ENCODE data around the gene ARPC1B. TPM values are rescaled to one million over a fixed set of nuclear protein-coding genes. Genes with fewer than 3 reads are reported as not detected.
"Not testable (repeated sequence)": the region's sequence is repeated elsewhere in the genome, so short reads cannot be mapped to it uniquely, and the experiment has no call there.

ARPC1B gene
- total and polyA plus RNA-seq, 9 donors: 39.6 to 66.7 (median 50.9) TPM

DNA sequence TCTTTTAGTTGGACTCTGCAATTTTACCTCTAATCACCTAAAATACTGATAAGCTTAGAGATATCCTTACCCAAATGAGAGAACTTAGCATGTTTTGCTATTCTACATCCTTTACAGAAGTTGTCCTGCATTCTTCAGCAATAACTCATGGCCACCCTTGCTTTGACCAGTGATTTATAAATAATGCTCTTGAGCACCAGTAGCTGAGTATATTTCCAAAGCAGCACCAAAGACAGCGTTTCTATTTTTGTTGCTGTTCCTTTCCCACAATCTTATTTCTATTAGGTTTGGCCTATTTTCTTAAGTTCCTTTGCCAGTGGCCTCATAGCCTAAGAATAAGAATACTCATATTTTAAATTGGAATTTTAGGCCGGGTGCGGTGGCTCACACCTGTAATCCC lies 33.9 kb upstream of the ARPC1B start:
- no peak overlapping the region for H3K27ac ChIP-seq (ENCODE audit: low read length)
- no peaks in the 10 kb centered on the region for H3K9me3 ChIP-seq (replicated peaks; ENCODE audit: control insufficient read depth, low read depth, low read length)
- peaks cover 42% of the 10 kb centered on the region for H3K36me3 ChIP-seq (ENCODE audit: control insufficient read depth, insufficient read depth, low read length)
- no peak overlapping the region for H3K4me3 ChIP-seq (ENCODE audit: low read length)
- no peaks in the 10 kb centered on the region for H3K27me3 ChIP-seq (ENCODE audit: control insufficient read depth, insufficient read depth, low read length)
- 100% methylated on average over 1 of the region's 3 CpGs for WGBS (ENCODE audit: insufficient coverage)
- no peaks in the 10 kb centered on the region for H3K4me1 ChIP-seq (ENCODE audit: control insufficient read depth, insufficient read depth, low read length)
- no peak for DNase-seq

DNA sequence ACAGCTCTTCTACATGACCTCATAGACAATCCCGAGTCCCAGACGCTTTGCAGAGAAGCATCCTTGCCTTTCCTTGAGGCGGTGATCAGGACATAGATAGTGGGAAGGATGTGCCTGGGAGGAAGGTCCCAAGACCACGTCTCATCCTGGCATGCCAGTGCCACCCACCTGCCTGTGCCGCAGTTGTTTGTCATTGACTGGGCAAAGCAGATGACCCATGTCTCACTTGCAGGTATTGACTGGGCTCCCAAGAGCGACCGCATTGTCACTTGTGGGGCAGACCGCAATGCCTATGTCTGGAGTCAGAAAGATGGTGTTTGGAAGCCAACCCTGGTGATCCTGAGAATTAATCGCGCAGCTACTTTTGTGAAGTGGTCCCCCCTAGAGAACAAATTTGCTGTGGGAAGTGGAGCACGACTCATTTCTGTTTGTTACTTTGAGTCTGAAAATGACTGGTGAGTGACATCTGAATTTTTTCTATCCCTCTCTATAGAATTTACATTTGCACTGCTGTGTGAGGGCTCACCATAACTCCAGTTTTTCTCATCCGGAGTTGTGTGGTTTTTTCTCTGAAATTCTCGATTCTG lies 30.4 kb upstream of the ARPC1B start:
- Histone ChIP-seq H3K27me3 (ENCODE audit: control insufficient read depth, insufficient read depth, low read length) (no peaks in the 10 kb centered on the region), H3K4me1 (ENCODE audit: control insufficient read depth, insufficient read depth, low read length) (no peaks in the 10 kb centered on the region), H3K36me3 (ENCODE audit: control insufficient read depth, insufficient read depth, low read length) (peaks cover 47% of the 10 kb centered on the region), H3K4me3 (ENCODE audit: low read length) (no peak overlapping the region), H3K27ac (ENCODE audit: low read length) (no peak overlapping the region), H3K9me3 (replicated peaks; ENCODE audit: control insufficient read depth, low read depth, low read length) (no peaks in the 10 kb centered on the region)
- no peak for DNase-seq
- 97% methylated on average over 7 of the region's 13 CpGs for WGBS (ENCODE audit: insufficient coverage)

DNA sequence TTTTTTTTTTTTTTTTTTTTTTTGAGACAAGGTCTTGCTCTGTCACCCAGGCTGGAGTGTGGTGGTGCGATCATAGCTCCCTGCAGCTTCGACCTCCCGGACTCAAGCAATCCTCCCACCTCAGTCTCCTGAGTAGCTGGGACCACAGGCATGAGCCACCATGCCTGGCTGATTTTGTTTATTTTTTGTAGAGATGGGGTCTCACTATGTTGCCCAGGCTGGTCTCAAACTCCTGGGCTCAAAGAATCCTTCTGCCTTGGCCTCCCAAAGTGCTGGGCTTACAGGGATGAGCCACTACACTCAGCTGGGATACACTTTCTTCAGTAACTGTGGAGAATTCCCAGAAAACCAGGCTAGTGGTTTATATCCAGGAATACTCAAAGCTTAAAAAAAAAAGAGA lies 23.9 kb upstream of the ARPC1B start:
- DNase-seq; H3K9me3 ChIP-seq (replicated peaks; ENCODE audit: control insufficient read depth, low read depth, low read length); H3K4me3 ChIP-seq (ENCODE audit: low read length); H3K4me1 ChIP-seq (ENCODE audit: control insufficient read depth, insufficient read depth, low read length); H3K27ac ChIP-seq (ENCODE audit: low read length); H3K27me3 ChIP-seq (ENCODE audit: control insufficient read depth, insufficient read depth, low read length): not testable (repeated sequence)
- no CpG with 5 or more reads among the region's 3 CpGs for WGBS (ENCODE audit: insufficient coverage)
- peaks cover 48% of the 10 kb centered on the region for H3K36me3 ChIP-seq (ENCODE audit: control insufficient read depth, insufficient read depth, low read length)

DNA sequence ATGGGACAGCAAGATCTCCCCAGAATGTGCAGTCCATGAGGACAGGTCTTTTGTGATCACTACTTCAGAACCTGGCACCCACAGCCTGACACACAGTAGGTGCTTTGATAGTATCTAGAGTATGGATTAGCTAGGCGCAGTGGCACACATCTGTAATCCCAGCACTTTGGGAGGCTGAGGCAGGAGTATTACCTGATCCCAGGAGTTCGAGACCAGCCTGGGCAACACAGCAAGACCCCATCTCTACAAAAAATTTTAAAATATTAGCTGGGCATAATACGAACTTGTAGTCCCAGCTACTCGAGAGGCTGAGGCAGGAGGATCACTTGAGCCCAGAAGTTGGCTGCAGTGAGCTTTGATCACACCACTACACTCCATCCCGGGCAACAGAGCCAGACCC lies 22.3 kb upstream of the ARPC1B start:
- H3K36me3 ChIP-seq (ENCODE audit: control insufficient read depth, insufficient read depth, low read length): peaks cover 51% of the 10 kb centered on the region
- H3K9me3 ChIP-seq (replicated peaks; ENCODE audit: control insufficient read depth, low read depth, low read length): no peaks in the 10 kb centered on the region
- WGBS (ENCODE audit: insufficient coverage): 94% methylated on average over 3 of the region's 5 CpGs
- H3K4me3 ChIP-seq (ENCODE audit: low read length): no peak overlapping the region
- DNase-seq: no peak
- H3K4me1 ChIP-seq (ENCODE audit: control insufficient read depth, insufficient read depth, low read length): no peaks in the 10 kb centered on the region
- no peak overlapping the region for H3K27ac ChIP-seq (ENCODE audit: low read length)
- no peaks in the 10 kb centered on the region for H3K27me3 ChIP-seq (ENCODE audit: control insufficient read depth, insufficient read depth, low read length)

DNA sequence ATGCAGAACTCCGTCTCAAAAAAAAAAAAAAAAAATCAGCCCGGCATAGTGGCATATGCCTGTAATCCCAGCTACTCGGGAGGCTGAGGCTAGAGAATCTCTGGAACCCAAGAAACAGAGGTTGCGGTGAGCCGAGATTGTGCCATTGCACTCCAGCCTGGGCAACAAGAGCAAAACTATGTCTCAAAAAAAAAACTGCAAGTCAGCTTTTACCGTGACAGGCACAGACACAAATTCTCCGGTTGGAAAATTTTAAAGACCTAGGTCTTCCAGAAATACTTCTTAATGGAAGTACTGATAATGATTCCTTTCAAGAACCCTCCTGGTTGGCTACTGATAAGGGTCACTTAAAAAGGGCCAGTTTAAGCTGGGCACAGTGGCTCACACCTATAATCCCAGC lies 19.4 kb upstream of the ARPC1B start:
- 96% methylated on average over 5 of the region's 7 CpGs for WGBS (ENCODE audit: insufficient coverage)
- Histone ChIP-seq H3K36me3 (ENCODE audit: control insufficient read depth, insufficient read depth, low read length) (peaks cover 63% of the 10 kb centered on the region), H3K27me3 (ENCODE audit: control insufficient read depth, insufficient read depth, low read length) (no peaks in the 10 kb centered on the region), H3K4me3 (ENCODE audit: low read length) (no peak overlapping the region), H3K27ac (ENCODE audit: low read length) (no peak overlapping the region), H3K4me1 (ENCODE audit: control insufficient read depth, insufficient read depth, low read length) (no peaks in the 10 kb centered on the region), H3K9me3 (replicated peaks; ENCODE audit: control insufficient read depth, low read depth, low read length) (no peaks in the 10 kb centered on the region)
- no peak for DNase-seq

DNA sequence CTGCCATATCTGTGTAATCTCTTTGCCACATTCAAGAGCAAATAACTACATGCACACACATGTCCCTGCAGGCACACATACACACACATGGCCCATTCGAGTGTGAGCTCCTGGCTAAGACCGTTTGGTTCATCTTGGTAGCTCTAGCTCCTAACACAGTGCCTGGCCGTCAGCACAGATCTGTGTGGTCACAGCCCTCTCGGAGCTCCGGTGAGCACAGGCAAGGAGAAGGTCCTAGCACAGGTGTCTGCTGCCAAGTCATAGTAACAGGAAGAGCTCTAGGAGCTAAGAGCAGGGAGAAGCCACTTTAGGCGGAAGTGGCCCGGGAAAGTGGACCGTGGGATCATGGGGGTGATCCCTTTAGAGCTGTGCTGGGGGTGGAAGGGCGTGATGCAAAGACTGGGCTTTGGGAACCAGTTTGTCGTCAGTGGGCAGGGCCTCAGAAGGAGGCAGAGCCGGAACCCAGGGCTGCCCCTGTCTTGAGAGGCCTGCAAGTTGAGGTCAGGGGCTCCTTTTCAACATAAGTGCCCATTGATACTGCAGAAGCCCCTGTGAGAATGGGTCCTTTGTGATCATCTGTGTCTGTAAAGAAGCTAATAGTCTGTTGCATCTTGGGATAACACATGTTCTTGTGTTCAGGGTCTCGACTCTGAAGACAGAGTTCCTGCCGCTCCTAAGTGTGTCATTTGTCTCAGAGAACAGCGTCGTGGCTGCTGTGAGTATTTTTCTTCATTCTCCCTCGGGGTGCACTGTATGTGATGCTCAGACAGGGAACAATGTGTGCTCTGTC lies 16.6 kb upstream of the ARPC1B start:
- WGBS (ENCODE audit: insufficient coverage): 93% methylated on average over 14 of the region's 16 CpGs
- Histone ChIP-seq H3K27ac (ENCODE audit: low read length) (no peak overlapping the region), H3K4me3 (ENCODE audit: low read length) (no peak overlapping the region), H3K9me3 (replicated peaks; ENCODE audit: control insufficient read depth, low read depth, low read length) (no peaks in the 10 kb centered on the region), H3K36me3 (ENCODE audit: control insufficient read depth, insufficient read depth, low read length) (peaks cover 69% of the 10 kb centered on the region), H3K4me1 (ENCODE audit: control insufficient read depth, insufficient read depth, low read length) (no peaks in the 10 kb centered on the region), H3K27me3 (ENCODE audit: control insufficient read depth, insufficient read depth, low read length) (no peaks in the 10 kb centered on the region)
- no peak for DNase-seq

DNA sequence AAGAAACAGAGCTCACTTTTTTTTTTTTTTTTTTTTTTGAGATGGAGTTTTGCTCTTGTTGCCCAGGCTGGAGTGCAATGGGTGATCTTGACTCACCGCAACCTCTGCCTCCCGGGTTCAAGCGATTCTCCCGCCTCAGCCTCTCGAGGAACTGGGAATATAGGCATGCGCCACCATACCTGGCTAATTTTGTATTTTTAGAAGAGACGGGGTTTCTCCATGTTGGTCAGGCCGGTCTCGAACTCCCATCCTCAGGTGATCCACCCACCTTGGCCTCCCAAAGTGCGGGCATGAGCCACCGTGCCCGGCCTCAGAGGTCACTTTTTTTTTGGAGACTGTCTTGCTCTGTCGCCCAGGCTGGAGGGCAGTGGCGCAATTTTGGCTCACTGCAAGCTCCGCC lies 16.0 kb upstream of the ARPC1B start:
- H3K36me3 ChIP-seq (ENCODE audit: control insufficient read depth, insufficient read depth, low read length): peaks cover 75% of the 10 kb centered on the region
- DNase-seq; H3K4me3 ChIP-seq (ENCODE audit: low read length); H3K4me1 ChIP-seq (ENCODE audit: control insufficient read depth, insufficient read depth, low read length); H3K27me3 ChIP-seq (ENCODE audit: control insufficient read depth, insufficient read depth, low read length); H3K27ac ChIP-seq (ENCODE audit: low read length); H3K9me3 ChIP-seq (replicated peaks; ENCODE audit: control insufficient read depth, low read depth, low read length): not testable (repeated sequence)
- WGBS (ENCODE audit: insufficient coverage): 99% methylated on average over 10 of the region's 15 CpGs

DNA sequence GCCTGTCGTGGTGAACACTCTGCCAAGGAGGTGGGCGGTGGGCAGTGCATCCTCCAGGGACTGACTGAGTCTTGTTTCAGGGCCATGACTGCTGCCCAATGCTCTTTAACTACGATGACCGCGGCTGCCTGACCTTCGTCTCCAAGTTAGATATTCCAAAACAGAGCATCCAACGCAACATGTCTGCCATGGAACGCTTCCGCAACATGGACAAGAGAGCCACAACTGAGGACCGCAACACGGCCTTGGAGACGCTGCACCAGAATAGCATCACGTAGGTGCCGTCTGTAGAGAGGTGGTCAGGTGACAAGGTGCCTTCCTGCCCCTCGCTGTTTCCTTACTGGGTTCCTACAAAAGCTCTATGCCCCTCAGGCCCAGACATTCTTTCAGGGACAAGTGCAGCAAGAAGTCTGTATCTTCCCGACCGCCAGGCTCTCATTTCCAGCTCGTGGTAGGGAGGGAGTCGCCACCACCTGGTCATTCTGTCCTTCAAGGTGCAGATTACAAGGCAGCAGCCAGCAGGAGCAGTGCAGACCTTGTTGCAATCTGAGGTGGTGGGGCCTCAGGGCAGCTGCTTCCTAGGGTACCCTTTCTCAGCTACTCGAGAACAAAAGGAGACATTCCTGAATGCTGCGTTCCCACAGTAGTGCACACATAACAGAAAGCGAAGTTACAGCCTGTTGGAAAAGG lies 14.9 kb upstream of the ARPC1B start:
- DNase-seq: no peak
- no peaks in the 10 kb centered on the region for H3K27me3 ChIP-seq (ENCODE audit: control insufficient read depth, insufficient read depth, low read length)
- H3K36me3 ChIP-seq (ENCODE audit: control insufficient read depth, insufficient read depth, low read length): peaks cover 79% of the 10 kb centered on the region
- no peak overlapping the region for H3K4me3 ChIP-seq (ENCODE audit: low read length)
- WGBS (ENCODE audit: insufficient coverage): 88% methylated on average over 19 of the region's 22 CpGs
- no peaks in the 10 kb centered on the region for H3K4me1 ChIP-seq (ENCODE audit: control insufficient read depth, insufficient read depth, low read length)
- no peaks in the 10 kb centered on the region for H3K9me3 ChIP-seq (replicated peaks; ENCODE audit: control insufficient read depth, low read depth, low read length)
- no peak overlapping the region for H3K27ac ChIP-seq (ENCODE audit: low read length)

DNA sequence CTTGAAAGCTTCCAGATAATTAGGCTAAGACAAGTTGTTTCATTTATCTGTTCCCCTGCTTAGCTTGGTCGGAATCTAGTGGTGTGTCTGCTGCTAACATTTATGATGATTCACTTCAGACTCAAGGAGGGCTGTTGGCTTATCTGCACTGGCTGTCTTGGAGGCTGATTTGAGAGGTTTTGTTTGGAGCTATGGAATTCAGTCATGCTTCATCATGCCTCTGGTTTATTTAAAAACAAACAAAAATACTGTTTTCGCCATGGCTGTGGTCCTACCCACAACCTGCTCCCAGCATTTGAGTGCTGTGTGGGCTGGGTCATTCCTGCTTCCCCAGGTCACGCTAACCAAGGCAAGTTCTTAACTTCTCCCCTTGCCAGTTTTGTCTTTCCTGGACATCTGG lies 11.7 kb upstream of the ARPC1B start:
- Histone ChIP-seq H3K27me3 (ENCODE audit: control insufficient read depth, insufficient read depth, low read length) (no peaks in the 10 kb centered on the region), H3K27ac (ENCODE audit: low read length) (no peak overlapping the region), H3K9me3 (replicated peaks; ENCODE audit: control insufficient read depth, low read depth, low read length) (no peaks in the 10 kb centered on the region), H3K4me3 (ENCODE audit: low read length) (no peak overlapping the region), H3K36me3 (ENCODE audit: control insufficient read depth, insufficient read depth, low read length) (peaks cover 84% of the 10 kb centered on the region), H3K4me1 (ENCODE audit: control insufficient read depth, insufficient read depth, low read length) (no peaks in the 10 kb centered on the region)
- WGBS (ENCODE audit: insufficient coverage): no CpG with 5 or more reads among the region's 3 CpGs
- no peak for DNase-seq

DNA sequence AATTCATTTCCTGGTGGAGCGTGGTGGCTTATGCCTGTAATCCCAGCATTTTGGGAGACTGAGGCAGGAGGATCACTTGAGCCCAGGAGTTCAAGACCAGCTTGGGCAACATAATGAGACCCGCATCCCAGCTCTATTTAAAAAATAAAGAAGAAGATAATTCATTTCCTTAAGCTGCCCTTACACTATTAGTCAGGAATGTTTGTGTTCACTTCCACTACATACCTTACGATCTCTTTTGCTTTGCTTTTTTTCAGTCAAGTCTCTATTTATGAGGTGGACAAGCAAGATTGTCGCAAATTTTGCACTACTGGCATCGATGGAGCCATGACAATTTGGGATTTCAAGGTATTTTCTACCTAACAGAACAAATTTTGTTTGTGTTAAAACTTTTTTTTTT lies 11.2 kb upstream of the ARPC1B start:
- H3K9me3 ChIP-seq (replicated peaks; ENCODE audit: control insufficient read depth, low read depth, low read length): no peaks in the 10 kb centered on the region
- DNase-seq: no peak
- H3K4me3 ChIP-seq (ENCODE audit: low read length): no peak overlapping the region
- 100% methylated on average over 1 of the region's 5 CpGs for WGBS (ENCODE audit: insufficient coverage)
- H3K36me3 ChIP-seq (ENCODE audit: control insufficient read depth, insufficient read depth, low read length): peaks cover 79% of the 10 kb centered on the region
- no peaks in the 10 kb centered on the region for H3K4me1 ChIP-seq (ENCODE audit: control insufficient read depth, insufficient read depth, low read length)
- H3K27me3 ChIP-seq (ENCODE audit: control insufficient read depth, insufficient read depth, low read length): no peaks in the 10 kb centered on the region
- no peak overlapping the region for H3K27ac ChIP-seq (ENCODE audit: low read length)

Measured in muscle of leg (tissue), 11 donors.